Transverse colon (tissue), 3 donors: ENCODE data around the gene FLOT2.

Source experiments
- CTCF ChIP-seq, 5 experiments: fragments of 200-600 bp in 3 of 5; fragments of 450-650 bp in 2 of 5; sonication (generic) in 3 of 5; IDR thresholded peaks; 1 replicate in 2 of 5; 2 replicates in 3 of 5; pipeline ENCODE4 v1.5.1; 2016 to 2017; ENCODE audit warnings: antibody characterized with exemption in 5 of 5, inconsistent platforms in 3 of 5, mild to moderate bottlenecking in 2 of 5, moderate library complexity in 1 of 5
- EP300 ChIP-seq: sonication (generic); formaldehyde crosslinking; IDR thresholded peaks from one replicate; pipeline ENCODE4 v1.6.1; 2017; ENCODE audit warnings: antibody characterized with exemption, low read depth
- POLR2A ChIP-seq: fragments of 450-650 bp; IDR thresholded peaks from one replicate; pipeline ENCODE4 v1.6.1; 2016; ENCODE audit warnings: antibody characterized with exemption, mild to moderate bottlenecking, moderate library complexity

DNA sequence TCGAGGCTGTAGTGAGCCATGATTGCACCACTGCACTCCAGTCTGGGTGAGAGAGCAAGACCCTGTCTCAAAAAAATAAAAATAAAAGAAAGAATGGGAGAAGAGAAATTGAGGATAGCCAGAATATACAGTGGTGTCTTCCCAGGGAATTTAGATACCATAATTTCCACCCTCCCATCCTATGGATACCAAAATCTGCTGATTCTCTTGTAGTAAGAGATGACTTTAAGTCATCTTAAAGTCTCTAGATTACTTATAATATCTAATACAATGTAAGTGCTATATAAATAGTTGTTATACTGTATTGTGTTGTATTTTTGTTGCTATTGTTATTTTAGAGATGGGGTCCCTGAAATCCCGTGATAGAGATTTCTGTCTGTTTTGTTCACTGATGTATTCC lies 44.2 kb downstream of the FLOT2 start:
- TF ChIP-seq CTCF (IDR thresholded peaks at IDR 0.05) (no peak), POLR2A (no peak), EP300 (no peak)
